SK-N-SH (cell line): ENCODE results near the gene OSGEP. TPM values are rescaled to one million over a fixed set of nuclear protein-coding genes. Genes with fewer than 3 reads are reported as not detected.

Source experiments
- CTCF ChIA-PET: fragments of 300-600, 350-600 bp; formaldehyde crosslinking; extraction: SDS; loops from one replicate; lab custom pipeline; 2021; lab: Yijun Ruan, JAX
- POLR2A ChIA-PET: fragments of 350-600 bp; sonication (Branson Sonifier 250); formaldehyde crosslinking; extraction: SDS; loops from one replicate; lab custom pipeline; 2020; ENCODE audit warnings: antibody characterized with exemption, inconsistent platforms; lab: Yijun Ruan, JAX
- DNase-seq: peaks from one replicate; pipeline ENCODE4 v3.0.0; 2012
- H2AFZ ChIP-seq: fragments of 200-600 bp; sonication (generic); 2 replicates; pipeline ENCODE4 v1.8.1; 2016; ENCODE audit warnings: antibody characterized with exemption, mild to moderate bottlenecking, low read depth
- H3F3A ChIP-seq: fragments of 200-600 bp; sonication (generic); replicated peaks from 2 replicates; pipeline ENCODE3; 2016; ENCODE audit warnings: antibody characterized with exemption, mild to moderate bottlenecking; ENCODE audit not compliant: insufficient read depth
- H3K27ac ChIP-seq, 2 experiments: fragments of 200-500 bp in 1 of 2; fragments of 200-600 bp in 1 of 2; sonication (Bioruptor generic) in 1 of 2; sonication (generic), shearing (Covaris generic) in 1 of 2; 2 replicates each; pipeline versions ENCODE4 v1.5.1 to v1.6.1; 2014 to 2016; ENCODE audit warnings: low read depth in 2 of 2, inconsistent platforms in 1 of 2, low read length in 1 of 2, mild to moderate bottlenecking in 1 of 2, mixed read lengths in 1 of 2
- H3K27me3 ChIP-seq: fragments of 200-600 bp; sonication (generic), shearing (Covaris generic); 2 replicates; pipeline ENCODE4 v1.6.1; 2016; ENCODE audit warnings: mixed run types; ENCODE audit not compliant: insufficient read depth
- H3K36me3 ChIP-seq, 2 experiments: fragments of 200-500 bp in 1 of 2; fragments of 200-600 bp in 1 of 2; sonication (Bioruptor generic) in 1 of 2; sonication (generic) in 1 of 2; replicated peaks in 1 of 2; 2 replicates each; pipeline versions ENCODE3 to v1.5.1; 2014 to 2016; ENCODE audit warnings: low read length in 1 of 2, mild to moderate bottlenecking in 1 of 2; ENCODE audit not compliant: insufficient read depth in 2 of 2, control insufficient read depth in 1 of 2
- H3K4me1 ChIP-seq, 2 experiments: fragments of 200-500 bp in 1 of 2; fragments of 200-600 bp in 1 of 2; sonication (Bioruptor generic) in 1 of 2; sonication (generic), shearing (Covaris generic) in 1 of 2; 2 replicates each; pipeline versions ENCODE4 v1.5.1 to v1.6.1; 2014 to 2016; ENCODE audit warnings: low read depth in 1 of 2, low read length in 1 of 2, mixed run types in 1 of 2; ENCODE audit not compliant: insufficient read depth in 2 of 2, control insufficient read depth in 1 of 2
- H3K4me2 ChIP-seq: fragments of 200-600 bp; sonication (generic), shearing (Covaris generic); 2 replicates; pipeline ENCODE4 v1.6.1; 2017; ENCODE audit warnings: mixed run types
- H3K4me3 ChIP-seq, 2 experiments: fragments of 200-500 bp in 1 of 2; fragments of 200-600 bp in 1 of 2; sonication (Bioruptor generic) in 1 of 2; sonication (generic), shearing (Covaris generic) in 1 of 2; 2 replicates each; pipeline versions ENCODE4 v1.5.1 to v1.8.1; 2014 to 2016; ENCODE audit warnings: low read depth in 2 of 2, inconsistent platforms in 1 of 2, low read length in 1 of 2, mild to moderate bottlenecking in 1 of 2, mixed read lengths in 1 of 2, moderate library complexity in 1 of 2
- H3K79me2 ChIP-seq: fragments of 200-600 bp; sonication (generic); 2 replicates; pipeline ENCODE4 v1.8.1; 2017; ENCODE audit warnings: mild to moderate bottlenecking; ENCODE audit not compliant: insufficient read depth
- H3K9ac ChIP-seq: fragments of 200-600 bp; sonication (generic); 2 replicates; pipeline ENCODE4 v1.6.1; 2017; ENCODE audit warnings: mixed run types
- H3K9me2 ChIP-seq: fragments of 200-600 bp; sonication (generic); 2 replicates; pipeline ENCODE4 v1.6.1; 2017; ENCODE audit warnings: mixed run types
- H3K9me3 ChIP-seq: fragments of 200-600 bp; sonication (generic); 2 replicates; pipeline ENCODE4 v1.6.1; 2017; ENCODE audit warnings: mixed run types, mild to moderate bottlenecking, moderate library complexity
- H4K20me1 ChIP-seq: fragments of 200-600 bp; sonication (generic); 2 replicates; pipeline ENCODE4 v1.6.1; 2017; ENCODE audit warnings: mild to moderate bottlenecking, mixed run types; ENCODE audit not compliant: insufficient read depth
- CTCF ChIP-seq: fragments of 200-600 bp; sonication (generic); IDR thresholded peaks from 2 replicates; pipeline ENCODE4 v1.6.1; 2017; ENCODE audit warnings: antibody characterized with exemption, mild to moderate bottlenecking, moderate library complexity
- ELF1 ChIP-seq: IDR thresholded peaks from 2 replicates; pipeline ENCODE4 v1.4.0; 2012
- EZH2phosphoT487 ChIP-seq: fragments of 200-600 bp; sonication (generic); IDR thresholded peaks from 2 replicates; pipeline ENCODE4 v1.6.1; 2017; ENCODE audit warnings: low read depth, mixed run types, mild to moderate bottlenecking, antibody characterized with exemption, moderate library complexity, borderline replicate concordance
- FOSL2 ChIP-seq: IDR thresholded peaks from 2 replicates; pipeline ENCODE4 v1.4.0; 2012; ENCODE audit warnings: low read depth, mild to moderate bottlenecking, moderate library complexity, borderline replicate concordance
- FOXM1 ChIP-seq: IDR thresholded peaks from 2 replicates; pipeline ENCODE4 v1.4.0; 2012; ENCODE audit warnings: low read depth, mild to moderate bottlenecking
- IRF3 ChIP-seq: fragments of 150-350 bp; IDR thresholded peaks from 2 replicates; pipeline ENCODE4 v1.6.1; 2016; ENCODE audit warnings: mild to moderate bottlenecking, low read depth, low read length
- NFIC ChIP-seq: IDR thresholded peaks from 2 replicates; pipeline ENCODE4 v1.4.0; 2012; ENCODE audit warnings: borderline replicate concordance
- NRF1 ChIP-seq: IDR thresholded peaks from 2 replicates; pipeline ENCODE4 v1.6.1; 2012; ENCODE audit warnings: low read depth, mild to moderate bottlenecking, low read length
- PBX3 ChIP-seq: IDR thresholded peaks from 2 replicates; pipeline ENCODE4; 2012
- RAD21 ChIP-seq: IDR thresholded peaks from 2 replicates; pipeline ENCODE4 v1.6.1; 2012; ENCODE audit warnings: mild to moderate bottlenecking, low read length
- SMC3 ChIP-seq: IDR thresholded peaks from 2 replicates; pipeline ENCODE4 v1.6.1; 2012; ENCODE audit warnings: low read depth, low read length, improper control_type of control experiment
- WGBS: methylation state at CpG from one replicate; pipeline ENCODE4 v1.1.6; 2017; ENCODE audit warnings: low lambda C conversion rate; 5-methylcytosine and 5-hydroxymethylcytosine counted together
- polyA plus RNA-seq, 3 experiments: library from polyadenylated mRNA; depleted of rRNA; stranded (reverse); fragments of >200 nt; gene quantifications; 2 replicates each; pipeline ENCODE4 v1.2.3, GENCODE V29; 2012

The OSGEP gene
- polyA plus RNA-seq, 1 of the 3 experiments (the other 2 are of a cell fraction): 32.9 TPM

- POLR2A ChIA-PET: interaction anchor here (0.8 to 1.4 kb wide), 3 partner anchors 39 to 54 kb away, joined by 3 to 6 read pairs (median 3); partner anchors contain the start of genes APEX1 and OSGEP
- 53% methylated on average over 3 of the region's 3 CpGs for WGBS
- no peaks in the 10 kb centered on the region for H3K36me3 ChIP-seq
- H3K27me3 ChIP-seq: no peaks in the 10 kb centered on the region
- no peaks in the 10 kb centered on the region for H3K9me2 ChIP-seq
- H3K27ac ChIP-seq: no peak overlapping the region
- peak; percentile 50 for DNase-seq
- H2AFZ ChIP-seq: 0 out of 2 replicates have a peak overlapping the region, but pooled peaks have one; percentile 57
- peaks cover 18% of the 10 kb centered on the region for H3F3A ChIP-seq
- peaks cover 0 to 17% of the 10 kb centered on the region in 2 experiments; a peak in 2 of 4 replicates for H3K4me1 ChIP-seq
- H3K4me3 ChIP-seq: no peak overlapping the region; a peak in 1 of 4 replicates
- CTCF ChIA-PET: interaction anchor here (0.6 to 3.3 kb wide), 28 partner anchors 9 to 194 kb away, joined by 3 to 19 read pairs (median 3); partner anchors contain the start of genes APEX1, KLHL33, OSGEP and PARP2
- TF ChIP-seq RAD21 (peak; percentile 65), PBX3 (no peak), CTCF (peak; percentile 76), IRF3 (no peak), FOSL2 (no peak), NFIC (no peak), NRF1 (no peak), EZH2phosphoT487 (no peak), SMC3 (peak; percentile 42), ELF1 (no peak), FOXM1 (no peak)
- H3K4me2 ChIP-seq: no peak overlapping the region
- no peaks in the 10 kb centered on the region for H3K9me3 ChIP-seq
- peaks cover 20% of the 10 kb centered on the region for H3K79me2 ChIP-seq
- no peaks in the 10 kb centered on the region for H4K20me1 ChIP-seq
- H3K9ac ChIP-seq: no peak overlapping the region
Measured at GRCh38 chr14:20415782-20416206, 38.8 kb downstream of the OSGEP start.

- H3K27me3 ChIP-seq: no peaks in the 10 kb centered on the region
- no peak for DNase-seq
- ChIA-PET POLR2A (interaction anchor here (0.9 to 2.4 kb wide), 7 partner anchors 9 to 71 kb away, joined by 3 to 9 read pairs (median 4); partner anchors contain the start of genes APEX1, OSGEP, PARP2 and PIP4P1), CTCF (interaction anchor here (0.6 to 3.3 kb wide), 7 partner anchors 11 to 200 kb away, joined by 3 to 19 read pairs (median 4); partner anchors contain the start of genes APEX1, OSGEP and TTC5)
- peaks cover 0 to 17% of the 10 kb centered on the region in 2 experiments; a peak in 2 of 4 replicates for H3K4me1 ChIP-seq
- TF ChIP-seq PBX3: 0 out of 2 replicates have a peak, but pooled peaks have one; percentile 24
- TF ChIP-seq NFIC: no peak
- TF ChIP-seq FOXM1: no peak
- H3K79me2 ChIP-seq: peaks cover 28% of the 10 kb centered on the region
- no peaks in the 10 kb centered on the region for H3K36me3 ChIP-seq
- peaks cover 18% of the 10 kb centered on the region for H3F3A ChIP-seq
- H3K9me2 ChIP-seq: no peaks in the 10 kb centered on the region
- H3K27ac ChIP-seq: peak overlapping the region; percentile 92 to 95
- H2AFZ ChIP-seq: peak overlapping the region; percentile 99
- peak overlapping the region; percentile 89 for H3K9ac ChIP-seq
- H3K4me3 ChIP-seq: peak overlapping the region; percentile 60 to 85
- no peaks in the 10 kb centered on the region for H4K20me1 ChIP-seq
- 29% methylated on average over 9 of the region's 9 CpGs for WGBS
- H3K9me3 ChIP-seq: no peaks in the 10 kb centered on the region
- H3K4me2 ChIP-seq: peak overlapping the region; percentile 70
Measured at GRCh38 chr14:20413744-20414082, 40.9 kb downstream of the OSGEP start.
